HG03139 (cell line): ENCODE data around the gene PDE10A.
"Not testable (repeated sequence)": the region's sequence is repeated elsewhere in the genome, so short reads cannot be mapped to it uniquely, and the experiment has no call there.

Experiments used
- ATAC-seq: cut with Tn5 transposase; IDR thresholded peaks from one replicate; pipeline ENCODE4 v1.9.1; 2021; ENCODE audit not compliant: unreplicated experiment

The PDE10A gene

DNA sequence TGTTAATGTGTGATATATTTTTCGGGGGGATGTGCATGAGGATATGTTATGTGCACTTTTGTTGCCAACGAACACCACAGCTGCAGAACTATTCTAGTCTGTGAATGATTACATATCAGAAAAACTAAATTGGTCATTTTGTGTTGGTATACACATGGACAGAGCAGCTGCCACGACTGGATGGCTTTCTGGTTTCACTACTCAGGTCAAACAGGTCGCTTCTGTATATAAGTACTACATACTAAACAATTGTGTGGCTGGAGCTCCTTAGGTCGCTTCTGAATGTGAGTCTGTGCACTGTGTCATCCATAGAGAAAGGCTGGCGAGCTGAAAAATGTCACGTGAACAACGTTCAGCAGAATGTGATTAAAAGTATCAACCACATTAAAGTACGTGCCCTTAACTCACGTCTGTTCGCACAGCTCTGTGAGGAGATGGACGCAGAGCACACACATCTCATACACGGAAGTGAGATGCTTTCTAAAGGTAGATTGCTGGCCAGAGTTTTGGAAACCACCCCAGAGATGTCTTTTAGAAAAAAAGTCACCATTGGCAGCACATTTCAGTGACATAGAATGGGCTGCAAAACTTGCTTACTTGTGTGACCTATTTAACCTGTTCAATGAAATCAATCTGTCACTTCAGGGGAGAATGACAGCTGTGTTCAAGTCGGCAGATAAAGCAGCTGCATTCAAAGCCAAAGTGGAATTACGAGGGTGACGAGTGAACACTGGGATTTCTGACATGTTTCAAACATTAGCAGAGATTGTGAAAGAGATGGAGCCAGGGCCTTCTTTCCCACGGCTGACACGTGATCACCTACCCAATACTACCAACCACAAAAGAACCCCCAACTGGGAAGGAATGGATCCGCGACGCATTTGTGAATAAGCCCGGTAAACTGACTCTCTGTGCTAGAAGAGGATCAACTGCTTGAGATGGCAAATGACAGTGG lies 176.6 kb downstream of the PDE10A start:
- no peak for ATAC-seq

- ATAC-seq, result no peak
Measured at GRCh38 chr6:165484178-165484889, 178.7 kb downstream of the PDE10A start.

DNA sequence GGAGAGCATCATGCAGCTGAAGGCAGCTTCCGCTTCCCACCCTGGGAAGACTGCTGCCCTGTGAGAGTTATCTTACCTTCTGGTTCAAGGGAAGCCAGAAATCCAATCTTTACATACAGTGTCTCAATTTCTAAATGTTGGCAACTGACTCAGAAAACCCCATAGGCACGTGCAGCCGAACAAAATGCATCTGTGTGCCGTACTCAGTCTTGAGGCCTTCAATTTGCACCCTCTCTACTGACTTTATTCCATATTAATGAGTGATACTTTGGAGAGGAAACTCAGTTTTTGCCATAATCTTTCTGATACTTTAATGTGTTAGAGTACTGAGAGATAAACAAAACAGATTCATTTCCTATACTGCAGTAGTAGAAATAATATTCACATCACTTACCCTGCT lies 181.1 kb downstream of the PDE10A start:
- ATAC-seq, result no peak

GRCh38 chr6:165480916-165481315 lies 182.1 kb downstream of the PDE10A start:
- no peak for ATAC-seq

DNA sequence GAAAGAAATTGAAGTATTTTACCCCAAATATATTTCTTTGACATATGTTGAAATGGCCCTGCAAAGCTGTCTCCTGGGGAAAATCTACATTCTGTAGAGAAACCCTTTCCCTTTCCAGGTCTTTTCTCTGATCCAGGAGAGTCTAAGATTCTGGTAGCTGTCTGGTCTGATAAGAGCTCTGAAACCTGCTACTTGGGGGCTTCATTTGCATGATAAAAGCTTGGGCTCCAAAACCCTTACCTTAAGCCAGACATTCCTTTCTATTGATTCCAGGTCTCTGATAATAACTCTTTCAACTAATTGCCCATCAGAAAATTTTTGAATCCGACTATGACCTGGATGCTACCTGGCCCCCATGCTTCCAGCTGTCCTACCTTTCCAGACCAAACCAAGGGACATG lies 184.5 kb downstream of the PDE10A start:
- ATAC-seq, result no peak

GRCh38 chr6:165469483-165469882 lies 193.6 kb downstream of the PDE10A start:
- ATAC-seq, result no peak

DNA sequence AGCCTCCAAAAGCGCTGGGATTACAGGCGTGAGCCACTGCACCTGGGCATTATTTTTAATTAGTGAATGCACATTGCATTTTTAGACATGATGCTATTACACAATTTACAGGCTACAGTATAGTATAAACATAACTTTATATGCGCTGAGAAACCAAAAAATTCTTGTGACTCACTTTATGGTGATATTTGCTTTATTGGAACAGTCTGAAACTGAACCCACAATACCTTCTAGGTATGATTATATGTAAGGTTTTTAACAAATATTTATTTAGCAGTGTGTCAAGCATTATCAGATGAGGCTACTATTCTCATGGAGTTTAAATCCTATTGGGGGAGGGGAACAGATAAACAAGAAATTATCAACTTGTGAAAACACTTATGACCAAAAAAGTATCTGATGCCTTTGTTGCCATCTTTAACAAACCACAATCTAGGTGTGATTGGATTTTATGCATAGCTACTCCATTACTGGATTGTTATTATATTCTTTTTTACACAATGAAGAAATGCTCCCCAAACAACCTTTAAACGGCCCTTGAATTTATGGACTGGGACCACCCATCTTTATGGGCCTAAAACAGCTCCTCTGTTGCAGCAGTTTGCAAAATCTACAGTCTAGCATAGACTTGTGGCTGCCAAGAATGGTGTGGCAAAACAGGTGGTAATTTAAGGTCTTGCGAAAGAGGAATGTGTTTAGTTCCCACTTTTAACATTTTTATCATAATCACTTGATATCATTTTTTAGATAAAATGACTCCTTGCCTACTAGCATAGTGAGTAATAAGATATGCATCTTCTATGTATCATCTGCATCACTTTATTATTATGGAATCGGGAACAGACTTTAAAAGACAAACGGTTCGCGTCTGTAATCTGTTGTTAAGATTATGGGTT lies 194.5 kb downstream of the PDE10A start:
- ATAC-seq, result no peak

DNA sequence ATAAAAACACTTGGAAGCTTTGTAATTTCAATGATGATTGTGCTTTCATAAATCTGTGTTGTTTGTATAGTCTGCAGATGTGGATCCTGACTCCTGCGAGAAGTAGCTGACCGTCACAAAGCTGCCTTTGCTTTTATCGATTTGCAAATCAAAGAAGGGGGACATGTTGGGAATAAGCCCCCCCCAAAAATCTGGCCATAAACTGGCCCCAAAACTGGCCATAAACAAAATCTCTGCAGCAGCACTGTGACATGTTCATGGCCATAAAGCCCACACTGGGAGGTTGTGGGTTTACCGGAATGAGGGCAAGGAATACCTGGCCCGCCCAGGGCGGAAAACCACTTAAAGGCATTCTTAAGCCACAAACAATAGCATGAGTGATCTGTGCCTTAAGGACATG lies 199.5 kb downstream of the PDE10A start:
- ATAC-seq, result not testable (repeated sequence)

- not testable (repeated sequence) for ATAC-seq
Measured at GRCh38 chr6:165459605-165460301, 203.3 kb downstream of the PDE10A start.

DNA sequence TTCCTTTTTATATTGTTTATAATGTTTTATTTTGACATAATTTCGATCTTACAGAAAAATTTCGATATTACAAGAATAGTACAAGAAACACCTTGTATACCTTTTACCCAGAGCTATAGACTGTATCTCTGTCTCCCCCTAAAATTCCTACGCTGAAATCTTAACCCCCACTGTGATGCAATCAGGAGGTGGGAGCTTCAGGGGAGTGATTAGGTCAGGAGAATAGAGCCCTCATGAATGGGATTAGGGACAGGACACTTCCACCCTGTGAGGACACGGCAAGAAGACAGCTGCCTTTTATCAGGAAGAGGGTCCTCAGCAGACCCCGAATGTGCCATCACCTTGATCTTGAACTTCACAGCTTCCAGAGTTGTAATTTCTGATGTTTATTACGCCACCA lies 204.9 kb downstream of the PDE10A start:
- no peak for ATAC-seq

GRCh38 chr6:165456286-165456685 lies 206.8 kb downstream of the PDE10A start:
- ATAC-seq, result no peak

DNA sequence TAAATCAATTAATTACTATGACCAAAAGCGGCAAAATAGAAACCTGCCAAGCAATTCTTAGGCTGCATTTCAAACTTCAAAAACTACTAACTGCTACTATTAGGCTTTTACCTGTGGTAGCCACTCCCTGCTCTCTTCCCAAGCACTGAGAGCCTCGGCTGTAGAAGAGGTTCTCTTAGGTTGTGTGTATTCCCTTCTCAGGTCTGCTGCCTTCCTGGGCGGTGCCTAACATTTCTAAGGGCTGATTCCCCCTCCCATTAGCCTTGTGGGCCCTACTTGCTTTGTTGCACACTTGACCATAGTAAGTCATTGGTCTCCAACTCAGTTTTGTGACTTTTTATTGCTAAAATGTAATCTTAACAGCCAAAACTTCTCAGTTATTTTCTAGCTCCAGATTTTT lies 207.6 kb downstream of the PDE10A start:
- no peak for ATAC-seq

GRCh38 chr6:165453395-165453794 lies 209.6 kb downstream of the PDE10A start:
- no peak for ATAC-seq

- ATAC-seq, result no peak
Measured at GRCh38 chr6:165451838-165452237, 211.2 kb downstream of the PDE10A start.

- ATAC-seq, result no peak
Measured at GRCh38 chr6:165448210-165448609, 214.8 kb downstream of the PDE10A start.

- no peak for ATAC-seq
Measured at GRCh38 chr6:165447141-165447540, 215.9 kb downstream of the PDE10A start.

- ATAC-seq, result no peak
Measured at GRCh38 chr6:165446331-165446730, 216.7 kb downstream of the PDE10A start.

GRCh38 chr6:165443462-165443861 lies 219.6 kb downstream of the PDE10A start:
- ATAC-seq, result no peak

DNA sequence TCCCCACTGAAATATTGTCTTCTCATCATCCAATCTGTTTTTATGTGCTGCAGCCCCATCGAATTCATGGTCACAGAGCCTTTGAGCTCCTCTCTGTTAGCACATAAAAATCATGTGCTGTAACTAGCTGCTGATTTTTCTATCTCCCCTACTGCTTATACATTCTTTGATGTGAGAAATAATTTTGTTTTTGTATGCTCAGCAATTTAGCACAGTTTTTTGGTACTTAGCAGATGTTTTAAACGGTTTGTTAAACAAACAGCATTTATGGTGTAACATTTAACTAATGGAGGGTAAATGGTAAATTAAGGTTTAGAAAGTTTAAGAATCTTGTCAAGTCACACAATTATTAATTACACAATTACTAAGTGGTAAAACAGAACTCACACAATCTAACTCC lies 221.9 kb downstream of the PDE10A start:
- no peak for ATAC-seq

DNA sequence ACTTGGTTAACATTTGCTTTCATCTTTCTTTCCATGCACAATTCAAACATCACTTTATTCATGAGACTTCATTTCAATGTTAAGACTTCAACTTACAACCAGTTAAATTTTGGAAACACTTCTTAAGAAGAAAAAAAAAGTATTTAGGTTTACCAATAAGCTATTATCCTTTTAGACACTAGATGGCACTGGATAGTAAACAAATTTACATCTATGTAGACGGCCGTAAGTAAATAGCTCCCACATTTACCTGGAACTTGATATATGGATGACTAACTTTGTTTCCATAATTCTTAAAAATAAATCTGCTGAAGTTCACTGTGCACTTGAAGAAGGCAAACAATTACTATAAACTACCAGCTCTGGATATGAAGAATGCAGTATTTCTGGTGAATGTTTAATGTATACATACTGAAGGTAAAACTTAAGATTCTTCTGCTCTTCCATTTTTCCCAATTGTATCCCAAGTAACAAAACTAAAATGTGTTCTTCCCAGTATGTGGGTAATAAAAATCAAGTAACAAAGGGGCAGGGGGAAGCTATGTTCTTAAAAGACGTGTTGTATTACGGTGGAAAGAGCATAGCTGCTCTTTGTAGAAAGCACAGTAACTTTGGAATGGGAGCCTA lies 223.0 kb downstream of the PDE10A start:
- no peak for ATAC-seq
